ENCODE measurements around the gene IFNLR1.

- TF ChIP-seq CTCF (IDR thresholded peaks at IDR 0.05; ENCODE audit: poor library complexity) (no peak), EZH2phosphoT487 (IDR thresholded peaks at IDR 0.05; ENCODE audit: low read depth, severe bottlenecking, unreplicated experiment) (no peak), EZH2 (IDR thresholded peaks at IDR 0.05; ENCODE audit: borderline replicate concordance) (no peak)
Measured at GRCh38 chr1:24126672-24127023, 60.4 kb downstream of the IFNLR1 start.
